Activated CD4-positive, alpha-beta T cell treated with anti-CD3 and anti-CD28 coated beads, Interleukin-2, amount 50 U/mL, for 1 hour (primary cell): ENCODE results near the gene MYO5B.

ENCODE experiments used
- DNase-seq: peaks from one replicate; pipeline ENCODE4 v3.0.0-alpha.2; 2020

Gene MYO5B

DNA sequence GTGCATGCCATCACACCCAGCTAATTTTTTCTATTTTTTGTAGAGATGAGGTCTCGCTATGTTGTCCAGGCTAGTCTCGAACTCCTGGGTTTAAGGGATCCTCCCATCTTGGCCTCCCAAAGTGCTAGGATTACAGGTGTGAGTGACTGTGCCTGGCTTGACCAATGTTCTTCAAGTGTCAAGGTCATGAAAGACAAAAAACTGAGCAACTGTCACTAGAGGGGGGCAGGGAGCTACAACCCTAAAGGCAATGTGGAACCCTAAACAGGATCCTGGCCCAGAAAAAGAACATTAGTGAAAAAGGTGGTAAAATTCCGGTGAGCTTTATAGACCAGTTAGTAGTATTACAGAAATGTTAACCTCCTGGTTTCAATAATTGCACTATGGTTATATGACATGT, 7.3 kb downstream of the MYO5B start:
- DNase-seq = no peak

DNA sequence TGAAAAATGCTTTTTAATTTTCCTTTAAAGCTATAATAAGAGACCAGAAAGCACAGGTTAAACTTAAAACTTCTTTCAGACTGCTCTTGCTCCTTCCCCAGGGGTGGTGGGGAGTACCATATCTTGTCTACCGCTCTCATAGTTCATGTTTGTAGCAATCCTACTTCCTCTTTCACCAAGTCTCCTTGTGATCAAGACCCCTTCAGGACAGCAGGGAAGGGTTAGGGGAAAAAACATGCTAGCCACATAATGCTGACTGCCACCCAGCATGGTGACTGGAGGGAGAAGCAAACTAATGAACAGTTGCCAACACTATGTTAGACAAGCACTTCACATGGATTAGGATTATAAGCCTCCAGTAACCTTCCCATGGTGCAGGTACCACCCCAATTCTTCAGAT, 8.6 kb downstream of the MYO5B start:
- no peak for DNase-seq

- no peak for DNase-seq
These were observed 11.4 kb downstream of the MYO5B start for GRCh38 chr18:50183556-50183955.

GRCh38 chr18:50182511-50182910, 12.4 kb downstream of the MYO5B start:
- no peak for DNase-seq

DNA sequence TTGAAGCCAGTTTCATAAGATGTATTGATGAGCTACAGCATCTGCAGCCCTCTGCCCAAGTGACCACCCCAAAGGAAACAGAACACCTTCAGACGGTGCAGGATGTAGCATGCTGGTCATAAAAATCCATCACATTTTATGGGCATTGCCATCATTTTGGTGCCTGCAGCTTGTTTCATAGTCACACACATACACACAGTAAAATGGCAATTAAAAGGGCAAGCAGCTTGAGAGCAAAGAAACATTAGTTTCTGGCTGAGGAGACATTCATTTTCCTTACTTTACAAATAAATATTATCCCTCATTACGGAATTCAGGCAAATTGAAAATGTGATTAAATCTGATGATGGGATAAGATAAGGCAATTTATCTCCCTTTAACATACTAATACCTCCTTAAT, 13.4 kb downstream of the MYO5B start:
- DNase-seq = no peak

DNA sequence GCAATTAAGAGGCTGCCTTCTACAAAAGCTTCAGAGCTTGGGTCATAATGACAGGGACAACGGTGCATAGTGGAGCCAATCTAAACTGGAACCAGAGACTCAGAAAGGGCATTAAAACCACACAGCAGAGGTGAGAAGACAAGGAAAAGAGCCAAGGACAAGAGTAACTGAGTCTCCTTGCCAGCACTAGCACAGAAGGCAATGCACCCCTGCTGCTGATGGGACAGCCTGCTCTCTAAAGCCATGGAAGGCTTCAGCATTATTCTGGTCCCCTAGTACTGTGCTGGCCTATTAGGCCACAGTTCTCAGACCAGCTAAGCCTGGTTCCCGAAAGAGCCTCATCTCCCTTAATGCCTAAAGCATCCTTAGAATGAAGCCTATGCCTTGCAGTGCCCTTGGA, 15.5 kb downstream of the MYO5B start:
- DNase-seq = no peak

- no peak for DNase-seq
These were observed 17.5 kb downstream of the MYO5B start for GRCh38 chr18:50177294-50177992.

DNA sequence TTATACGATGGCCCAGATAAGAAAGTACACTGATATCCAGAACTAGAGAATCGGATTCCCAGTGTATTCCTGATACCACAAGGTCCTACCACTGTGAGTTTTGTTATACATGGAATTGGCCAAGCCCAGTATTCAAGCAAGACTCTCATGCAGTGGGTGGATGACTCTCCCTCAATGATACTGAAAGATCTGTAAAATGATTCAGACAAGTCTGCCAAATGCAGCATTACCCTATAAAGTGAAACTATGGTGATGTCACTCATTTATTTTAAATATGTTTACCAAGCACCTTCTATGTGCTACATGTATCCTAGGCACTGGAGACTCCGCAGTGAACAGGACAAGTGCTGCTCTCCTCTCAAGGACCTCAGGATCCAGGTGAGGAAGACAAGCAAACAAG, 22.6 kb downstream of the MYO5B start:
- no peak for DNase-seq

- no peak for DNase-seq
These were observed 23.5 kb downstream of the MYO5B start for GRCh38 chr18:50171406-50171805.

GRCh38 chr18:50170004-50170403, 24.9 kb downstream of the MYO5B start:
- DNase-seq = no peak

GRCh38 chr18:50169149-50169548, 25.8 kb downstream of the MYO5B start:
- no peak for DNase-seq

- DNase-seq = no peak
These were observed 27.0 kb downstream of the MYO5B start for GRCh38 chr18:50167966-50168365.

DNA sequence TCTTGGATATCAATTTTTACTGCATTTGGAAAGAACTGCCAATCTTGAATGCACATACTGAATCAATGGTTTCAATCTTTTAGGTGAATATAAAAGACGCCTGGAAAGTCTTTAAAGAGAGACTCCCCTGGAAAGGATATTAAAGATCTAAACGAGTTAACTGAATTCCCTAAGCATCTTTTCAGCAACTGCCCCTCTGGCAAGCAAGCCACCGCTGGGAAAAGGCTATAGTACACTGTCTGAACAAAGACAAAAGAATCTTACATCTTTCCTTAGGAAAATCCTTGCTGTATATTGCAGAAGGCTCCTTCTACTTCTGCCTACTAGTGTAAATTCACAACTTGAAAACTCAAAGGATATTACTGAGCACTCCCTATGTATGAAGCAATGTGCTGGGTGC, 28.0 kb downstream of the MYO5B start:
- DNase-seq = no peak

GRCh38 chr18:50163505-50163904, 31.4 kb downstream of the MYO5B start:
- no peak for DNase-seq

- no peak for DNase-seq
These were observed 32.3 kb downstream of the MYO5B start for GRCh38 chr18:50162486-50163304.

- no peak for DNase-seq
These were observed 33.2 kb downstream of the MYO5B start for GRCh38 chr18:50161597-50162205.

GRCh38 chr18:50159654-50160046, 35.3 kb downstream of the MYO5B start:
- DNase-seq = no peak

DNA sequence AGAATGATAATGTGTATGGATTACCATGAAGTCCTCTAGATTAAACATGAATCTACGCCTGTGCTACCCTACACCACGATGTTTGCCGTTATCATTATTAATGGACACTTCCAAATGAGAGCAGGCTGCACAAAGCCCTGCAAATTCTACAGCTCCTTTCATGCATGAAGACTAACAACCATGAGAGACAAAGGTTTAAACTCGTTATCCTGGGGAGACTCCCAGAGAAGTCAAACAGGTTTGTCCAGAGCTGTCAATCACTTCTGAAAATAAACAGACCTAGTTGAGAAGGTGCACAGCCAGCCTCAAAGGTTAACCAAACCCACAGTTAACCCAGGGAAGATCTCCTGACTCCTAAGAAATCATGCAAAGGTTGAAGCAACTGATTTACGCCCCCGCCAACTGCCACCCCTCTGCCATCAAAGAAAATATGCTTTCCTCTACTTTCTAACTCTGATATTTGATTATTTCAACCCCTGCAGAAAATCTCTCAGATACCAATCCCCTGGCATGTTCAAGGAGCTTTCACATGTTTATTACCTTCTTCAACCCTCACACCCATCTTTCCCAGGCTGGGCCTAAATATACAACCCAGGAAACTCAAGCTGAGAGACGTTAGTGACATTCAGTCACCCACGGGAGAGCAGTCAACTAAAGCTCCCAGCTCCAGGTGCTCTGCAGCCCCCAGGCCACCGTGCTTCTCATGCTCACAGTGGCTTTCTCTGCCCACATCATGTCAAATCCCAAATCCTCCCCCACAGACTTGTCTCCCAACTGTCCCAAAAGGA, 35.9 kb downstream of the MYO5B start:
- no peak for DNase-seq

DNA sequence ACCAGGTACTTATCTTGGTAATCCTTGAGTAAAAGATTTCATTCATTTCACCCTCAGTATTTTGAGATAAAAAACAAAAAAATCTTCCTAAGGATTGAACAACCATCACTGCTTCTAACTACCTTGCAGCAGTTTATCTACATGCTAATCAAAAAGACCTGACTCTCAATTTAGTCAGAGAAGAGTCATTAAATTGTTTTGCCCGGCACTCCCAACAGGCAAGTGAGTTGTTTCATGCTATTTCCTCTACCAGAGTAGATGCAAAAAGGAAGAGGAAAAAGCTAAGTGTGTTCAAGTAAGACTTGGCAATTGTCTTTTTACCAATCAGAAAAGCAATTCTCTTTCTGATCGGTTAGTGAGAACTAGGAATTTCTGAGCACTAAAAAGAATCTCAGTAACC, 39.5 kb downstream of the MYO5B start:
- no peak for DNase-seq

- no peak for DNase-seq
These were observed 40.5 kb downstream of the MYO5B start for GRCh38 chr18:50154420-50154819.

DNA sequence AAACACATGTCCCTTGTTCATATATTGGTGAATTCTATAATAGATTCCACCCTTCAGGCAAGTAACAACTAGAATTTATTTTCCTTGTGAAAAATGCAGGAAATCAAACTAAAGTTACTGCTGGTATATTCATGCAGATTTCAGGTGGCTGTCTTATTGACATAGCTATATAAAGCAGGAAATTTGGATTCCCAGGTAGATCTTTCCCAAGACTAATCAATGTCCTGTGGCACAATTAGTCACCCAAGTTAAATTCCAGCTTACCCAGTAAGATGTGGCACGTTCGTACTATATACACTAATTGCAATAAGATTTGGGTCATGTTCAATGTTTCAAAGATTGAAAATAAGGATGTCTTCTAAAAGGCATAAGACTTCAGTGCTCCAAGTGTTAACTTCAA, 42.0 kb downstream of the MYO5B start:
- no peak for DNase-seq

DNA sequence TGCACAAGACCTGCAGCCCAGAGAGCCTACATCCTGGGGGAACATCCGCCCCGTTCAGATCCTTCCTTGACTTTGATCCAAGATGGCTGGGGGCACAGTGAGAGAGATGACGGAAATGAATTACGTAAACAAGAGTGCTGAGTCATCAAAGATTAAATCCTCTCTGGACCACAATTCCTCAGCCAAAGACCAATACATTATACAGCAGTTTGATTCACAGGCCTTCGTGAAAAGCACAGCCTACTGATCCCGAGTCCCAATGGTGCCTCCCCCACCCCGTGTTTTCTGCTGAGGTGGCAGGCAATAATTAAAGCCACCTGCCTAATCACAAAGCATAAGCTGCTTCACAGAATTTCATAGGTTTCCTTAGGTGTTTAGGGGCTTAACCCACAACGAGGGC, 43.0 kb downstream of the MYO5B start:
- no peak for DNase-seq

DNA sequence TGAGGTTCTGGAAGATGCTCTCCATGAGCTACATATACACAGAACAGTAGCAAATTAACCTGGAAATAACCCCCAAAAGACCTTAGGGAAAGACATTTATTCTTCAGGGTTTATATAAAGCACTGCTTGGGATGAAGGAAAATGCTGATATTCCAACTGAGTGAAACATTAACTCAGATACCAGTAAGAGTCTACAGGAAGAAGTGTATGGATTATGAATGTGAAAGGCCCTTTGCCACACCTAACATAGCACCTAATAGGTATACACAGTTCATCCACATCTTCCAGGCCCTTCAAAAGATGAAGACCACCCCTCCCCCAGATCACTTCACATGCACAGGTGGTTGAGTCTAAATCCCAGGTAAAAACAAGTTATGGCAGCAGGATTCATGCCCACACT, 50.4 kb downstream of the MYO5B start:
- DNase-seq = no peak
